Measurements from ENCODE around the gene DMRT2. TPM values are rescaled to one million over a fixed set of nuclear protein-coding genes. Genes with fewer than 3 reads are reported as not detected.
A peak's percentile ranks its signal among the peaks of the same experiment; 100 is the strongest.

The DMRT2 gene
- total RNA-seq, 1 donor: not detected

DNA sequence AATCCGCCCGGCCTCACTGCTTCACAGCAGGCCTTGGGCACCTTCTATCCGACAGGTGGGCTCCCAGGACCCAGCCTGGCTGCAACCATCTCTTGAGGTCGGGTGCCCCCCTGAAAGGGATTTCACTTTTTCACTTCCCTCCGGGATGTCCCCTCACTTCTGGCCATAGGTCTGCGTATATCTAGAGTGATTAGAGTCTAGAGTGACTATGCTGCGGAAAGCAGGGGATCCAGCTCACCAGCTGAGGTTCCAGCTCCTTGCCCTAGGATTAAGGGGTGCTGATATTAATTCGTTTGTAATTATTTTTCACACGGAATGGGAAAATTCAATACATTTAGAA, 3.1 kb downstream of the DMRT2 start:
- Histone ChIP-seq H2AFZ (ENCODE audit: low read length) (no peak overlapping the region), H3K4me2 (ENCODE audit: insufficient read depth, low read length) (no peak overlapping the region), H3K27me3 (ENCODE audit: insufficient read depth, low read length) (no peaks in the 10 kb centered on the region), H3K9me3 (ENCODE audit: low read depth, low read length) (no peaks in the 10 kb centered on the region), H3K36me3 (ENCODE audit: insufficient read depth, low read length) (no peaks in the 10 kb centered on the region), H3K79me2 (ENCODE audit: insufficient read depth, low read length) (no peaks in the 10 kb centered on the region), H3K4me1 (ENCODE audit: insufficient read depth, low read length) (no peaks in the 10 kb centered on the region), H3K4me3 (ENCODE audit: insufficient read depth, low read length) (no peak overlapping the region), H3K27ac (ENCODE audit: low read depth, low read length) (no peak overlapping the region), H4K20me1 (ENCODE audit: insufficient read depth, low read length) (no peaks in the 10 kb centered on the region)
- TF ChIP-seq CTCF (IDR thresholded peaks at IDR 0.05; ENCODE audit: extremely low read depth, low read depth, low read length): no peak
- DNase-seq (ENCODE audit: insufficient read length, low spot score, missing footprints): peak; percentile 56

DNA sequence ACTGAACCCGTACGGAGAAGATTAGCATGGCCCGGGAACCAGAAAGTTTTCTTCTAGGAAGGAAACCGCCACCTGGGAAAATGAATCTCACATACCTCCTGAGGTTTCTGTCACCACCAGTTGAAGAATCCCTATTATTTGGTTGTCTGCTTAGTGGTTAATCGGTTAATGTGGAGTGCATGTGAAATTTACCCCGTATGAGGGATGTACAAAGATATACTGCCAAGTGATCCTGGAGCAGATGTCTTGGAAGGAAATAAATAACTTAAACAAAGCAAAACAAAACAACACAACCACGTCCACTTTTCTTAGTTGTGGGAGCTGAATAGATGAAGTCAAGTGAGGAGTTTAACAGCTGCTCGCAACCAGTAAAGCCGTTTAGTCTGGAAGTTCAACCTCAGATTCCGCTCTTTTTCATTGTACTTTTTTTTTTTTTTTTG, 3.8 kb downstream of the DMRT2 start:
- H3K9me3 ChIP-seq (ENCODE audit: low read depth, low read length): no peaks in the 10 kb centered on the region
- no peak overlapping the region for H3K27ac ChIP-seq (ENCODE audit: low read depth, low read length)

GRCh38 chr9:1055166-1055565, 5.0 kb downstream of the DMRT2 start:
- H4K20me1 ChIP-seq (ENCODE audit: insufficient read depth, low read length): no peaks in the 10 kb centered on the region
- no peaks in the 10 kb centered on the region for H3K79me2 ChIP-seq (ENCODE audit: insufficient read depth, low read length)
- no peak for TF ChIP-seq CTCF (IDR thresholded peaks at IDR 0.05; ENCODE audit: extremely low read depth, low read depth, low read length)
- no peak overlapping the region for H2AFZ ChIP-seq (ENCODE audit: low read length)
- H3K4me2 ChIP-seq (ENCODE audit: insufficient read depth, low read length): no peak overlapping the region
- H3K36me3 ChIP-seq (ENCODE audit: insufficient read depth, low read length): no peaks in the 10 kb centered on the region
- H3K4me1 ChIP-seq (ENCODE audit: insufficient read depth, low read length): no peaks in the 10 kb centered on the region
- no peaks in the 10 kb centered on the region for H3K27me3 ChIP-seq (ENCODE audit: insufficient read depth, low read length)
- no peak overlapping the region for H3K27ac ChIP-seq (ENCODE audit: low read depth, low read length)
- DNase-seq (ENCODE audit: insufficient read length, low spot score, missing footprints): peak; percentile 23
- no peak overlapping the region for H3K4me3 ChIP-seq (ENCODE audit: insufficient read depth, low read length)
- no peaks in the 10 kb centered on the region for H3K9me3 ChIP-seq (ENCODE audit: low read depth, low read length)

More for the DNA sequence above, 3.8 kb downstream of the DMRT2 start:
- no peaks in the 10 kb centered on the region for H3K27me3 ChIP-seq (ENCODE audit: insufficient read depth, low read length)
- H3K36me3 ChIP-seq (ENCODE audit: insufficient read depth, low read length): no peaks in the 10 kb centered on the region
- no peak for TF ChIP-seq CTCF (IDR thresholded peaks at IDR 0.05; ENCODE audit: extremely low read depth, low read depth, low read length)
- H2AFZ ChIP-seq (ENCODE audit: low read length): no peak overlapping the region
- peak; percentile 47 for DNase-seq (ENCODE audit: insufficient read length, low spot score, missing footprints)
- no peak overlapping the region for H3K4me2 ChIP-seq (ENCODE audit: insufficient read depth, low read length)
- H4K20me1 ChIP-seq (ENCODE audit: insufficient read depth, low read length): no peaks in the 10 kb centered on the region
- no peak overlapping the region for H3K4me3 ChIP-seq (ENCODE audit: insufficient read depth, low read length)
- no peaks in the 10 kb centered on the region for H3K79me2 ChIP-seq (ENCODE audit: insufficient read depth, low read length)
- no peaks in the 10 kb centered on the region for H3K4me1 ChIP-seq (ENCODE audit: insufficient read depth, low read length)

GRCh38 chr9:1057910-1058309, 7.8 kb downstream of the DMRT2 start:
- no peak overlapping the region for H3K27ac ChIP-seq (ENCODE audit: low read depth, low read length)
- H4K20me1 ChIP-seq (ENCODE audit: insufficient read depth, low read length): no peaks in the 10 kb centered on the region
- H3K4me1 ChIP-seq (ENCODE audit: insufficient read depth, low read length): no peaks in the 10 kb centered on the region
- no peaks in the 10 kb centered on the region for H3K27me3 ChIP-seq (ENCODE audit: insufficient read depth, low read length)
- no peaks in the 10 kb centered on the region for H3K36me3 ChIP-seq (ENCODE audit: insufficient read depth, low read length)
- H2AFZ ChIP-seq (ENCODE audit: low read length): no peak overlapping the region
- no peak overlapping the region for H3K4me2 ChIP-seq (ENCODE audit: insufficient read depth, low read length)
- TF ChIP-seq CTCF (IDR thresholded peaks at IDR 0.05; ENCODE audit: extremely low read depth, low read depth, low read length): no peak
- DNase-seq (ENCODE audit: insufficient read length, low spot score, missing footprints): no peak
- H3K4me3 ChIP-seq (ENCODE audit: insufficient read depth, low read length): no peak overlapping the region
- H3K9me3 ChIP-seq (ENCODE audit: low read depth, low read length): no peaks in the 10 kb centered on the region
- no peaks in the 10 kb centered on the region for H3K79me2 ChIP-seq (ENCODE audit: insufficient read depth, low read length)

All from osteoblast (primary cell).